PFSK-1 (cell line): Measurements from ENCODE around the gene TNS3.

Experiments used
- FOXP2 ChIP-seq: optimal IDR thresholded peaks from 2 replicates; pipeline ENCODE3; 2011; ENCODE audit warnings: borderline replicate concordance, control low read depth, inconsistent platforms; ENCODE audit not compliant: insufficient read depth; ENCODE audit errors: extremely low read length, extremely low read depth
- POLR2AphosphoS5 ChIP-seq: IDR thresholded peaks from 2 replicates; pipeline ENCODE4 v1.6.1; 2012; ENCODE audit warnings: low read depth, mild to moderate bottlenecking, control low read depth, low read length, moderate library complexity
- REST ChIP-seq, 2 experiments: IDR thresholded peaks; 2 replicates each; pipeline versions ENCODE4 v1.6.1 to v1.8.0; 2011 to 2012; ENCODE audit warnings: low read depth in 2 of 2, low read length in 2 of 2, control low read depth in 1 of 2, inconsistent platforms in 1 of 2, mild to moderate bottlenecking in 1 of 2, moderate library complexity in 1 of 2; ENCODE audit not compliant: insufficient read depth in 1 of 2
- SIN3A ChIP-seq: IDR thresholded peaks from 2 replicates; pipeline ENCODE4 v1.6.1; 2012; ENCODE audit warnings: mild to moderate bottlenecking, low read length, moderate library complexity, borderline replicate concordance; ENCODE audit not compliant: insufficient read depth
- TAF1 ChIP-seq: IDR thresholded peaks from 2 replicates; pipeline ENCODE4 v1.6.1; 2012; ENCODE audit warnings: low read length, control low read depth, borderline replicate concordance; ENCODE audit not compliant: insufficient read depth

Gene TNS3

DNA sequence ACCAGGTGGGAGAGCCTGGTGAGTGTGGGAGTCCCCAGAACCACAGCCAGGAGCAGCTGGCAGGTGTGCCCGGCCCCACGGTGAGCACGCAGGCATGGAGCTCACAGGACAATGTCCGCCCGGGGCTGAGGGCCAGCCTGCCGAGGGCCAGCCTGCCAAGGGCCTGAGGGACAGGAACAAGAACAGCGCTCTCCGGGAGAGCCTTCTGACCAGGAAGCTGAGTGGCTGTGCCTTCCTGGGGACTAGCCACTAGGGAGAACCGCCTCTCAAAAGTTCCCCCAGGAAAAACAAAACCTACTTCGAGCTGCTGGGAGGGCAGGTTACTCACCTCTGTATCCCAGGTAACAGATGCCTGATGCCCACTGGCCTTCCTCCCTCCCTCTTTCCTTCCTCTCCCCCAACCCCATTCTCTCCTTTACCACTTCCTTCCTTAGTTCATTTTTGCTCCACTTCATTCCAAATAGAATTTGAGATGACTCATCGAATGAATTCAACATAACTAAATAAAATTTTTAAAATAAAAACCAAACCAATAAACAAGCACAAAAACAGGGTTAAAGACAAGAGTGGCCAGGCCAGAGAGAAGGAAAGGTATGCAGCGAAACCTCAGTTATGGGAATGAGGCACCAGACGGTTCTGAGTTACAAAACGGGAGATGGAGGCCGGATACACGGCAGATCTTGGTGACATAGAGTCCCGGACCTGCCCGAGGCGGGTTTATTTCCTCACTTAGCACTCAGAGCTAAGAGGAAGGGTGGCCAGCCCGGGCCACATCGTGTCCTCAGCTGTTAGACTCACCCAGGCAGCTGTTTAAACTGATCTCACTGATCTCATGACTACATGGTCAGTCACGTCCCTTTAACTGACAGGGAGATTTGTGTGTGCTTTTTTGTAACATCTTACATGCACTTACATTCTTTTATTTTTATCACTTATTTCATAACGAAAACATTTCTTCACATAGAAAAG is 128.5 kb downstream of the TNS3 start:
- TF ChIP-seq TAF1 = no peak
- no peak for TF ChIP-seq POLR2AphosphoS5
- TF ChIP-seq FOXP2 = peak; percentile 21
- TF ChIP-seq SIN3A = no peak

- no peak for TF ChIP-seq FOXP2
- TF ChIP-seq REST (IDR thresholded peaks at IDR 0.05; ENCODE audit: insufficient read depth in 1 of 2, low read depth in 2 of 2, low read length in 2 of 2) = no peak
- no peak for TF ChIP-seq POLR2AphosphoS5
Measured at GRCh38 chr7:47452715-47453092, 129.2 kb downstream of the TNS3 start.

DNA sequence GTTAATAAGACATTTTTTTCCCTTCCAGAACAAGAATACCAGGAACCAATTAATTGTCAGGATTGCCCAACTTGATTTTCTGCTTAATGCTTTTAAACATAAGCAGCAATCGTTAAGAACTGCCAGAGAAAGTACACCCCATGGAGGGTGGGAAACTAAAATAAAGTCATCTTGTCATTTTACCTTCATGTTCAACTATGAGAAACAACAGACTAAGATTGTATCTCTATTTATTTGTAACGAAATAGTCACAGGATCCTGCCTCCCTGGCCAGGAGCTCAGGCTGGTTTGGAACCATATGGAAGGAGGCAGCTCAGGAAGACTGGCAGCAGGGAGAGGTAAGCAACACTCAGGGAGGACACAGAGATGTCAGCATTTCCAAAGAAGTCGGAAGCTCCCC is 129.6 kb downstream of the TNS3 start:
- TF ChIP-seq REST (IDR thresholded peaks at IDR 0.05; ENCODE audit: insufficient read depth in 1 of 2, low read depth in 2 of 2, low read length in 2 of 2) (no peak), TAF1 (no peak)

GRCh38 chr7:47451851-47452205 is 130.1 kb downstream of the TNS3 start:
- TF ChIP-seq POLR2AphosphoS5 (no peak), FOXP2 (no peak), TAF1 (no peak), SIN3A (no peak), REST (IDR thresholded peaks at IDR 0.05; ENCODE audit: insufficient read depth in 1 of 2, low read depth in 2 of 2, low read length in 2 of 2) (no peak)

- TF ChIP-seq SIN3A = no peak
- no peak for TF ChIP-seq POLR2AphosphoS5
- no peak for TF ChIP-seq FOXP2
- no peak for TF ChIP-seq REST (IDR thresholded peaks at IDR 0.05; ENCODE audit: insufficient read depth in 1 of 2, low read depth in 2 of 2, low read length in 2 of 2)
- no peak for TF ChIP-seq TAF1
Measured at GRCh38 chr7:47449810-47450590, 131.9 kb downstream of the TNS3 start.
